ENCODE measurements around the gene TRPM2.

Gene TRPM2

DNA sequence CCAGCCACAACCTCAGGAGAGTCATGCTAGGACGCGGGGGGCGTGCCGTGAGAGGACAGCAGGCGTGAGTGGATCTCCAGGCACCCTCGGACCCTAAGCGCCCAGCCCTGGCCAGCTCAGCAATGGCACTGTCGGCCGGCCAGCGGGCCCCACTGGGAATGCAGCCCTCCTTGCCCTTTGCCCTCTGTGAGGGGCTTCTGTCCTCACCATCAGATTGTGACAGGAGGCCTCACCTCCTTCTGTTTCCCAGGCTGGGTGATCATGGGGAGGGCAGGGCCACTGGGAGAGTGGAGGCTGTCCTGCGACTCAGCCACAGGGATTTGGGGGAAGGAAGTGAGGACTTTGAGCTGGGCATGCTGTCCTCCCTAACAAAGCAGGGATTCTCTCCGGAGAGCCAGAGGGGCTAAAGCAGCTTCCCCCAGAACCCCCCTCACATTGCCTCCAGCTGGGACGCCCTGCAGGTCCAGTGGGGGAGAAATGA, 95.3 kb downstream of the TRPM2 start:
- DNase-seq, result no peak

DNA sequence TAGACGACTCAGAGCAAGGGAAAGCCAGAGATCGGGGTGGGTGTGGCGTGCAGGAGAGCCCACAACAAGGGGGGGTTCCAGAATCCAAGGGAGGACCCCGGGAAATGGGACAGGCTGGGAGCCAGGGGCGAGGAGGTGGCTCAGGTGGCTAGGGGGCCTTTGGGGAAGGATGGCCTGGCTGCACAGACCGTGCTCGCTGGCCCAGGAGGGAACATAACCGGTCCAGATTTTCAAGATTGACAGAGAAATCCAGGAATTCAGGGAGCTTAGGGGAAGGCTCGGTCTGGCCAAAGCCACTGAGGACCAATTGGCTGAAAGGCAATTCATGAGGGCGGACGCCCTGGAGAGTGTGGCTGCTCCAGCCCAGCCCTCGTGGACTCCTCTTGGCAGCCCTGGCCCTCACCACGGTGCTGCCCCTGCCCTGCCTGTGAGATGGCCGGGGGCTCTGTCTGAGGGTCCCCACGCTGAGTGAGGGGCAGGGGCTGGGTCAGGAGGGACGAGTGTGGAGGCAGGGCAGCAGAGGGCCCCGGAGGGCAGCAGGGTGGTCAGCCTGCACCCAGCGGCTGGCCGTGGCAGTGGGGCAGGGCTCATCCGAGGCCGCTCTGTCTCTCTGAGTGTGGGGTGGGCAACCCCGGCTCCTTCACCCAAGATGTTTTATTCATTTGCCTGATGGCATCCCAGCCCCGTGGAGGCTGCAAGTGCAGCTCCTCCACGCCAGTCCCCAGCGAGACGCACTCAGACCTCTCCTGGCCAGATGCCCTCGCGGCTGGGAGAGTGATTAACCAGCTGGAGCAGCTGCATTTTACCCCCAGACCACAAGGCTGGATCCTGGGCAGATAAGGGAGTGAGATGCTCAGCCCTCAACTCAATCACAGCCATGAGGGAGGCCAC, 96.3 kb downstream of the TRPM2 start:
- no peak for DNase-seq

DNA sequence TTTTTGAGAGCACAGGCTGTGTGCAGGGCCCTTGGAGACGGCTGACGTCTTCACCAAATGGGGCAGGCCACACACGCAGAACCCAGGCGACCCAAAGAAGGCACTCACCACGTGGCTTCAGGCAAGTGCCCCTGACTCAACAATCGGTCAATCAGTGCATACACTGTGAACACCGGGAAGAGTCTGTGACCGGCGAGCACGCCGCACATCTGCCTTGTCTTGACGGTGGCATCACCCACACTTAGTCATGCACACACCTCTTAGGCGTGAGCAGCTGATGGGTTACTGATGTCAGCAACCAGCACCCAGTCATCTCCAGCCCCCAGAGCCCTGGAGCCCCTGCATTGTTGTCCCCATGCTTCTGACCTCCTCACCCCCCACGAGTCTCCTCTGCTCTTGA, 97.0 kb downstream of the TRPM2 start:
- DNase-seq, result no peak

DNA sequence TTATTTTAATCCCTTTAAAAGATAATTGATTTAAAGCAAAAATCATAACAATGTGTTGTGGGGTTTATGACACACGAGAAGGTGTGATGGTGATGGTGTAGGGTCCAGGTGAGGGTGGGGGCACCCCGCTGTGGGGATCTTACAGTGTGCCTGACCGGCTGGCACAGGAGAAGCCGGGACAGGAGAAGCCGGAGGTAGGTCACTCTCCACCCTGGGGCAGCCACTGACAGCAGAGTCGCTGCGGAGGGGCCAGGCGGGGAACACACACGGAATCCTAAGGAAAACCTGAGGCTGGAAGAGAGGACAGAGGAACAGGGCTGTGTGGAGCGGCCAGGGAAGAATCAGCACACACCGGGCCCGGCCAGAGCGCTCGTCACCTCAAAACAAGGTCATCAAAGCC, 97.6 kb downstream of the TRPM2 start:
- DNase-seq, result no peak

DNA sequence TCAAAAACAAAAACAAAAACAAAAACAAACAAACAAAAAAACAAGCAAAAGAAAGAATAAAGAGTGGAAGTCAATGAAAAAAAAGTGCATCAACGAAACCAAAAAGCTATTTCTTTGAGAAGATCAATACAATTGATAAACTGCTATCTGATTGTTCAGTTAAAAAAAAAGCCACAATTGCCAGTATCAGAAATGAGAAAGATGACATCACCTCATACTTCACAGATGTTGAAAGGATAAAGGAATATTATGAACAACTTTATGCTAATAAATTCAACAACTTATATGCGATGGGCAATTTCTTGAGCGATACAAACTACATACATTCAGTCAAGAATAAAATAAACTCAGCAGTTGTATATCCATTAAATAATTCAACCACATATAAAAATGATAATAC, 99.7 kb downstream of the TRPM2 start:
- no peak for DNase-seq

DNA sequence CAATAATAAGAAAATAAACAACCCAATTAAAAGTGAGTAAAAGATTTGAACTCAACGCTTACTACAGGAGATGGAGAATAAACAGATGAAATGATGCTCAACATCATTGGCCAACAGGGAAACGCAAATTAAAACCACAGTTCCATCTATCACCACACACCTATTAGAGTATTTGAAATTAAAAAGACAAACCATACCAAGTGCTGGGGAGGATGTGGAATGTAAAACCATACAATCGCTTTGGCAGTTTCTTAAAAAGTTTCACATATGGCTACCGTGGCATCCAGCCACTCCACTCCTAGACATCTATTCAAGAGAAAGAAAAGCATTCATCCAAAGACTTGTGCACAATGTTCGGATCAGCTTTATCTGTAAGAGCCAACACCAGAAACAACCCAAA, 100.6 kb downstream of the TRPM2 start:
- no peak for DNase-seq

DNA sequence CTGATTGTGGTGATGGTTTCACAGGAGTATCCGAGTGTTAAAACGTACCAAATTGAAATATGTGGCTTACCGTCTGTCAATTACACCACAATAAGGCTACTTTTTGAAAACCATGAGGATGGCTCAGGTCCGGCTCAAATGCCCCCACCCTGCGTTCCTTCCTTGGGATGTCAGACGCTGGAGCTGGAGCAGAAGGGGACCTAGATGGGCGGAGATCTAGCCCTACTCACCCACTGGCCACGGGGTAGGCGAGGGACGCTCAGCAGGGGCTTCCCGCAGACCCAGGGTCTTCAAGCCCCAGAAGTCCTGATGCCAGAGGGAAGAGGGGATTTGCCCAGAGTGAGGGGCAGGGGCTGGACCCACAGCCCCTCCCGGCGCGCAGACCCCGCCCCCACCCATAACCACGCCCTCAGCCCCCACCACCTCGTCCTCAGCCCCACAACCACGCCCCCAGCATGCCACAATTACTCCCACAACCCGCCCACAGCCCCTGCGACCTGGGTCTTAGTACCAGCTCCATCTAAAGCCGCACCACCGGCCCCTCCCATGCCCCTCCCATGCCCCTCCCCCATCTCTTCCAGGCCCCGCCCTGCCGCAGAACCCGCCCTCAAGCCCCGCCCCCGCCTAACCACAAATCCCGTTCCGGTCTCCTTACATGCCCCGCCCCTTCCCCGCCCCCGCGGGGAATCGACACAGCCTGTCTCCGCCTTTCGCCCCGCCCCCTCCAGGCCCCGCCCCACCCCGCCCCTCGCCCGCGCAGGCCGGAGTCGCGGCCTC, 101.5 kb downstream of the TRPM2 start, which contains the start of gene LRRC3:
Gene LRRC3 (plus strand): TSS at position 764 of the 777 bp plus-strand sequence. CDS start 1,135 bp downstream, outside the sequence.
- DNase-seq, result peak; percentile 82

DNA sequence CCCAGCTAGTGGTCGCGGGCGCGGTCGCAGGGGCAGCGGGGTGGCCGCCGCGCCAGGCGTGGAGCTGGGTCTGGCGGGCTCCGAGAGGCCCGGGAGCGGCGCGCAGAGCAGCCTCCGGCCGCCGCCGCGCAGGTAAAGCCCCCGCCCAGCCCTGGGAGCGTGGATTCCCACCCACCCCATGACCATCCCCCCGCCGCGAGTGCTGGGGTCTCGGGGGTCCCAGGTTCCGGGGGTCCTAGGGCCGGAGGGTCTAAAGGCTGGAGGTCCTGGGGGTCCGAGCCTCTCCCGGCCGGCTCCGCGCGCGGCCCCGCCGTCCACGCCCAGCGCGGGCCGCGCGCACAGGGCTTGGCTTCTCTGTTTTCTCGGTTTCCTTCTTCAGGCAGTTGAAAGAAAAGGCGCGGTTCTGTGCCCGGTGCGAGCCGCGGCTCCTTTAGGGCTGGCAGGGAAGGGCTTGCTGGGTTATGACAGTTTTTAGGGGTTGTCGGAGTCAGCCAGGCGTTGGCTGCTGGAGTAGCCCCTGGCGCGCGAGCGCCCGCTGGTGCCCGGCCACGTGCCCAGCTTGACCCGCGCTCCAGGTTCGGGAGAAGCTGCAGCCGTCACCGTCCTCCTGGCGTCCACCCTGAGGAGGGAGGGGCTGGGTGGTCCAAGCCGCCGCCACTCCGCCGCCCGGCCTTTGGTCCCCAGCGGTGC, 102.2 kb downstream of the TRPM2 start:
- peak; percentile 8 for DNase-seq

DNA sequence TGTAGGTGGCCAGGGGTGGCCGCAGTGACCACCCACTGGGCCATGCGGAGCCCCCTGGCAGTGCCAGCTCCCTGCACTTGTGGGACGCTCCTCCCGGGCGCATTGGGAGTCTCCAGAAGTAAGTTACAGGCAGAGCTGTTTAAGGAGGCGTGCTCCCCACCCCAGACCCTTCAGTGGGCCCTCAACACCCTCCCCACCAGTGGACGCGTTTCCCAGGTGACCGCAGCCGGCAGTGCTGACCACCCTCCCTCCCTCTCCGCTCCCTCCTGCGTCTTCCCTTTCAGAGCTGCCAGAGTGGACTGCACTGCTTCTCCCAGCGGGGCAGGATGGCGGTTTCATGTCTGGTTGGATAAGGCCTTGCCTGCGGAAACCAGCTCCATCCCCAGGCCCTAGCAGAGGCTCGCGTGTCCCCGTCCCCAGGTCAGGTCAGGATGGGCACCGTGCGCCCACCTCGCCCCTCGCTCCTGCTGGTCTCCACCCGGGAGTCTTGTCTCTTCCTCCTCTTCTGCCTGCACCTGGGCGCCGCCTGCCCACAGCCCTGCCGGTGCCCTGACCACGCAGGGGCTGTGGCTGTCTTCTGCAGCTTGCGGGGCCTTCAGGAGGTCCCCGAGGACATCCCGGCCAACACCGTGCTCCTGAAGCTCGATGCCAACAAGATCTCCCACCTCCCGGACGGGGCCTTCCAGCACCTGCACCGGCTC, 102.9 kb downstream of the TRPM2 start:
- no peak for DNase-seq

DNA sequence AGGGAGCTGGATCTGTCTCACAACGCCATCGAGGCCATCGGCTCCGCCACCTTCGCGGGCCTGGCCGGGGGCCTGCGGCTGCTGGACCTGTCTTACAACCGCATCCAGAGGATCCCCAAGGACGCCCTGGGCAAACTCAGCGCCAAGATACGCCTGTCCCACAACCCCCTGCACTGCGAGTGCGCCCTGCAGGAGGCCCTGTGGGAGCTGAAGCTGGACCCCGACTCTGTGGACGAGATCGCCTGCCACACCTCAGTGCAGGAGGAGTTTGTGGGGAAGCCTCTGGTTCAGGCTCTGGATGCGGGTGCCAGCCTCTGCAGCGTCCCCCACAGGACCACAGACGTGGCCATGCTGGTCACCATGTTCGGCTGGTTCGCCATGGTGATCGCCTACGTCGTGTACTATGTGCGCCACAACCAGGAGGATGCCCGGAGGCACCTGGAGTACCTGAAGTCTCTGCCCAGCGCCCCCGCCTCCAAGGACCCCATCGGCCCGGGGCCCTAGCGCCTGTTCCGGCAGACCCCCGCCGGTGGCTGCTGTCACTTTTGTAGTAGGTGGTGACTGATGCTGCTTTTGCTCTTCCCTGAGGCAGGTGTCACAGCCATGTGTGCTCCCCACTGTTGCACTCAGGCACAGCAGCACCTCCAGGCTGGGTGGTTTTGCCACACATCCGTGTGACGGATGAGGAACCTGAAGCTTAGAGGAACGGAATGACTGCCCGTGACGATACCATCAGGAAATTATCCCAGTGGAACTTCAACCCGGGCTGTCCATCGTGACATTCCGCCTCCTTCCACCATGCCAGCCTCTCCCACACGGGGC, 103.7 kb downstream of the TRPM2 start:
- no peak for DNase-seq

DNA sequence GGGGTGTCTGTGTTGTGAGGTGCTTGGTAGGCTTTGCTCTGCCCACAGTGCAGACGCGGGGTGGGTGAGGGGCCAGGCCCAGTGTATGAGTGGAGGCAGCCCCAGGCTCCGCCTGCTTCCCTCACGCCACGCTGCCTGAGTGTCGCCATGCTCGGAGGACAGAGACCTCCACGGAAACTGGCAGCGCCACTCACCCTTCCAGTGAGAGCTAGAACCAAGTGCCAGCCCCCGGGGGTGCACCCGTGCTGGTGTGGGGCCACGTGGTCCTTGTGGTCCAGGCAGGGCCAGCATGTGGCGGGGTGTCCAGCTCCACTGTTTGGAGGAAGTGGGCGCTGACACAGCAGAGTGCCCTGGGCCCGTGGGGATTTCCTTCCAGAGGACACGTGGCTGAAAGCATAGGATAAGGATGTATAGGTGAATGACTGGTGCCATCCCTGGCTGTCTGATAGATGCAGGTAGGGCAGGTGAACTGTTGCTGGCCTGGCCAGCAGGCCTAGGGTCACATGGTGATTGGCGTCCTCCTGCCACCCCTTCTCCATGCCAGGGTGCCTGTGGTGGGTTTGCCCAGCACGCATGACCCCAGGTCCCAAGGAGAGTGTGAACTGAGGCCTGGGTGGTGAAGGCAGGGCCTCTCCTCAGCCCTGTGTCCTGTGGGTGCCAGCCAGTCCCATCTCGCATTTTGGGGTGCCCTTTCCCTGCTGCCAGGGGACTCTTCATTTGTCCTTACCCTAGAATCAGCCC, 105.7 kb downstream of the TRPM2 start:
- no peak for DNase-seq

DNA sequence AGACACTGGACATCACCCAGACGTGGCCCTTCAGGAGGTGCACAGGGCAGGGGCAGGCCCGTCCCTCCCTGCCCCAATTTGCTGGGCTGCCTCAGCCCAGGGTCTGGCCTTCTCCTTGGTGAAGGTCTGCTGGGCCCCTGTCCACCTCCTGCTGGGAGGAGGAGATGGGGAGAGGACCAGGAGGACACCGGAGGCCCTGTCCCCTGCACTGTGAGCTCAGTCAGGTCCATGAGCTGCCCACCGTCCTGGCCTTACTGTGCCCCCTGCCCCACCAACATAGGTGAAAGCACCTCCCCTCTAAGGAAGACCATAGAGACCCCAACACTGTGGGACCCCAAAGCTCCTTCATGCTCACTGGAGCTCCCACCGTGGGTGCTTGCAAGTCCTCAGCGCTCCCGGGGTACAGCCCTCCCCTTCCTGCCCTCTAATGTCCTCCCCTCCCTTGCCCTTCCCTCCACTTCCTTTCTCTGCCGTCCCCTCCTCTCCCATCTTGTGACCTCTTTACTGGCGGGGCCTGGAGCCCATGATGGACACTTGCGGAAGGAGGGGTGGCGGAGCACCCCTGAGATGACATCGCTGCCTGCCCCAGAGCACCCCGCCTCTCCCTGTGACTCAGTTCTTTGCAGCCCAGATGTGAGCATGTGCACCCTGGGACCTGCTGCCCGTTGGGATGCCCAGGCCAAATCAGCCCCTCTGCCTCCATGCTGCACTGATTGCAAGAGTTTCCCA, 106.5 kb downstream of the TRPM2 start:
- DNase-seq, result no peak

DNA sequence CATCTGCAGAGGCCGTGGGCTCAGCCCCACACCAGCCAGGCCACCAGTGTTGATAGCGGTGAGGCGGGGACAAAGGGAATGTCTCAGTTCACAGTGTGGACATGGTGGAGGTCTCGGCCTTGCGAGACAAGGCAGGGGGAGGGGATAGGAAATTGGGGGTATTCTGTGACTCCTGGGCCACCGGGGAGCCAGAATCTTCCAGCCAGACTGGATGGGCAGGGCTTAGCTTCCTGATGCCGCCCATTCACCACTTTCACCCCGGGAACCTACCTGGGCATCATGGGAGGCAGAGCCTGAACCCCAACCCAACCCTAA, 107.0 kb downstream of the TRPM2 start:
- DNase-seq, result no peak

DNA sequence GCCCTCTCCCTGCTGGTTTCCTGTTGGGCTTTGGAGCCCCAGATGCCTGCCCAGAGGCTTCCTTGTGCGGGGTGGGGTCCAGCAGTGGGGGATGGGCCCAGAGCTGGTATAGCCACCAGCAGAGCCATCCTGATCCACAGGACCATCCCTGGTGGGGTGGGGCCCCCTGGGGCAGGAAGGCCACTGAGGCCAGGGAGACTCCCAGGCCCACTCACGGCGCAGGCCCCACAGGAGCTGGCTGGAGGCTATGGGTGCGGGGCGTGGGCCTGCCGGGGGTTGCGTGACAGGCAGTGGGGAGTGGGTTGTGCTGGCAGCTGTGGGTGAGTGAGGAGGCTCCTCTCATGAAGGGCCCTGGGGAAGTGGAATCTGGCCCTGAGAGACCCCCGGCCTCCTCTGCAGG, 107.6 kb downstream of the TRPM2 start:
- no peak for DNase-seq

DNA sequence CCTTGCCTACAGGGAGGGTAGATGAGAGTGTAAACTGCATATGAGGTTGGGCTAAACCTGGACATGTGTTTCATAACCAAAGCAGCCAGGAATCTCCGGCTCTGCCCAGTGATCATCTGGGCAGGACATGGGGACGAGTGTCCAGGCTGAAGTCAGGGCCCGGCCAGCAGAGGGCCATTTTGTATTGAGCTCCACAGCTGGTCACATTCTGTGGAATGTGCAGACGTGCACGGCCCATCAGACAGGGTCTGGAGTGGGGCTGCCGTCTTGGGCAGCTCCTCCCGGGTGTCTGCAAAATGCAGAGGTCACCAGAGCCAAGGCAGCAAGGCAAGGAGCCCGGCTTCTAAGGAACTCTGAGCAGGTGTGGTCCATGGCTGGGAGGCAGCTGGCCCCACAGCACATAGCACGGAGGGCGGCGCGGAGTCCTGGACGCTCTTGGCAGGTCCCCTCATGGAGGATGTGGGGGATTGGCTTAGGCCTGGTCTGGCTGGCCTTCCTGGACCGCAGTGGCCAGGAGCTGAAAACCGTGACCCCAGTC, 108.1 kb downstream of the TRPM2 start:
- no peak for DNase-seq

DNA sequence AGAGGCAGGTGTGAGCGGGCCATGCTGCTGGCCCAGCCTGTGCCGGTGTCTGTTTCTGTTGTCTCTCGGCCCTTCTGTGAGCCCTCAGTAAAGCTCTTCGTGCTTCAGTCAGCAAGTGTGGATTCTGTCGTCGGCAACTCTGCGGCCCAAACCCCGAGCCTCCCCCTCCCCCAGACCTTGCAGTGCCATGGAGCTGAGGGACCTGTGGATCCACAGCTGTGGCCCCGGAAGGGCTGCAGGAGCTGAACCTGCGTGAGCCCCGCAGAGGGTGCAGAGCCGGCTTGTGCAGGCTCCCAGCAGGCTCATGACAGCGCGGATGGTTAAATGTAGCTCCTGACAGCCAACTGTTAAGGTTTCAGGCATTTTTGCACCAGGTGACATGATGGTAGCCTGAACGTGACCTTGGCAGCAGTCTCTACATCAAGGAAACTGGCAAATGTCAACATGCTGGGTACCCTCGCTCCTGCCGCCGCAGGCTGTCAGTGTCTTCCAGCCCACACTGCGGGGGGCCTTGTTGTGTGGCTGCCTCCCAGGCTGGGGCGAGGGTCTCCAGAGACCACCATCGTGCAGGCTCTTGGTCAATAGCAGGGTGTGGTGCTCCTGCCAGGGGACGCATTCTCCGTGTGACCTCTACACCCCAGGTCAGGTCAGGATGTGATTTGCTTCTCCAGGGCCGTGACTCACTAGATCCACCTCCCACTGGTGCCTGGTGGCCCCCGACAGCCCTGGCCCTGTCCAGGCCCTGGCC, 108.8 kb downstream of the TRPM2 start:
- no peak for DNase-seq

DNA sequence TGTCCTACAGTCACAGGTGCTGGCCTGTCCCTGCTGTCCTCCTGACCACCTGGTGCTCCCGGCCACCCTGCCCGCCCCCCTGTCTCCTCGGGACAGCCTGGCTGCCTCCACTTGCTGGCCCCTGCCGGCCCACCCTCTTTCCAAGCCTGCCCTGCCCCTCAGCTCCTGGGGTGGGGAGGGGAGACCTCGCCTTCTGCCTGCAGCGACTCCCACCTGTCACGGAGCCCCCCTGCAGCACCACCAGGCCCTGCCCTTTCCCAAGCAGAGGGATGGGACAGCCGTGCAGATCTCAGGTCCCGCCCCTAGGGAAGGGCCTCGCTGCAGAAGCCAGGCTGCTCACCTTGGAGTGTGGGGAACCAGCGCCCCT, 109.4 kb downstream of the TRPM2 start:
- no peak for DNase-seq

DNA sequence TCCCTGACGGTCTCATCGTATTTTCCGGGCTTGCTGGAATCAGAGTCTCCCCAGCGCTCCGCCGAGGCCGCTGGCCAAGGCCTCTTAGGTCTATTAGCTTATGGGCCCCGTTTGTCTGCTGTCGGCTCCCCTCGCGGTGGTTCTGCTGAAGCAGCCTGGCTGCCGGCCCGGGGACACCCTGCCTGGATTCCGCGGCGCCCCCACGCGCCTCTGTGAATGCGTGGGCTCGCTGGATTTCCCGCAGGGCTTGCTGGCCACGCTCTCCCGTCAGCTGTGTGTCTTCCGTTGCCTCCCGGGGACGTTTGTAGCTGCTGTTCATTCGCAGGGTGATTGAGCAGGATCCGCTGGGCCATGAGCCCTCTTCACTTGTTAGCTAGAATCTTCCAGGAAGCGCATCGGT, 110.3 kb downstream of the TRPM2 start:
- no peak for DNase-seq

DNA sequence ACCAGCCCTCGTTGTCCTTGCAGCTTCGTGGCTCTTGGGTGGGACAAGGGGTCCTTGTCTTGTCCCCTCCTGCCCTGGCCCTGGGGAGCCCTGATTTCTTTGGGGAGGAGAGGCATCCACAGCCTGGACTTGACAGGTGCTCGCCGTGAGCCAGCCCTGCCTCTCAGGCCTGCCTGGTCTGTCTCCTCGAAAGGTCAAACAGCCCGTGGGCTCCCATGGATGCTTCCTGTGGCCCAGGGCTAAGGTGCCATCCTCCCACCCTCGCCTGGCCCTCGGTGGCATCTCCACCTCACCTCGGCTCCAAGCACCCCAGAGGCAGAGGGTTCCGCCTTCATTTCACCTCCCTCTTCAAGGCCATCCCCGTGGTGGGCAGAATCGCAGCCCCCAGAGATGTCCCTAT, 110.9 kb downstream of the TRPM2 start:
- DNase-seq, result no peak

Data from T-helper 9 cell (primary cell).